HG03097 (cell line): ENCODE data around the gene DDAH2.

Experiments
- ATAC-seq: cut with Tn5 transposase; IDR thresholded peaks from one replicate; pipeline ENCODE4 v1.9.1; 2021; ENCODE audit not compliant: unreplicated experiment, low FRiP score

Gene DDAH2

GRCh38 chr6:31728767-31729514 is at the start of gene DDAH2:
DDAH2 (minus strand) TSS chr6:31729299; CDS start chr6:31729161, 138 bp downstream.
- ATAC-seq, result no peak

- ATAC-seq, result no peak
Observed at GRCh38 chr6:31778193-31778592, 49.1 kb upstream of the DDAH2 start.

DNA sequence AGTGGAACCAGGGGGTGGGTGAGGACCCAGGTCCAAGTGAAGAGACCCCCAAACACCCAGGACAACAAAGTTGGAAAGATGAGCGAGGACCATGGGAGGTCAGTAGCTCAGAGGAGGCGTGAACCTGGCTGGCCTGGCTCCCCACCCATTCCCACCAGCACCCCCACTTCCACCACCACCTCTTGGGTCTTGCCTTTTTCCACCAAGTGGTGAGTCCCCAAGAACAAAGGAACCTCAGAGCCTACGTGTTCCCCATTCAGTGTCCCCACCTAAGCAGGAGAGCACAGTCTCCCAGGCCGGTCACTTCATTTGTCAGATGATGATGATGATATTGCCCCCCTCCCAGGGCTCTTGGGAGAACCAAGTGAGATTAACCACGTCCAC is 48.6 kb upstream of the DDAH2 start:
- ATAC-seq, result no peak

GRCh38 chr6:31776989-31777666 is 48.0 kb upstream of the DDAH2 start, which contains the start of gene VWA7:
VWA7 (minus strand) TSS chr6:31777328; CDS start chr6:31776779, 549 bp downstream.
- ATAC-seq, result no peak

GRCh38 chr6:31776485-31776988 is 47.4 kb upstream of the DDAH2 start:
- ATAC-seq, result no peak

- ATAC-seq, result no peak
Observed at GRCh38 chr6:31775633-31776484, 46.8 kb upstream of the DDAH2 start.

DNA sequence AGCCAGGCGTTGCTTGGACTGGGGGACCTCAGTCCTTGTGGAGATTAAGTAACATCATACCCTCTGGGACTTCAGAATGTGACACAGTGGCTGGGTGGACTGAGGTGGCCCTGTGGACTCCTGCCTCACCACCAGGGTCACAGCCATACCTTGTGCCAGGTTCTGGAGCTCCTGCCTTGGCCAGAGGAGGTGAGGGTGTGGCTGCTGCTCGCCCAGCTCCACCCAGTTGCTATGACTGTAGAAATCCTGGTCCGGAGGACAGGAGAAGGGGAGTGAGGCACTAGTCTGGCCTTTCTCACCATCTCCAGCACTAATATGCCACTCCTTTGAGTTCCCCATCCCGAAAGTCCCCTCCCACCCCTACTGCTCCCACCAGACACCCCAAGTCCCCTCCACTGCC is 46.1 kb upstream of the DDAH2 start:
- no peak for ATAC-seq

- no peak for ATAC-seq
Observed at GRCh38 chr6:31771992-31772358, 42.9 kb upstream of the DDAH2 start.

DNA sequence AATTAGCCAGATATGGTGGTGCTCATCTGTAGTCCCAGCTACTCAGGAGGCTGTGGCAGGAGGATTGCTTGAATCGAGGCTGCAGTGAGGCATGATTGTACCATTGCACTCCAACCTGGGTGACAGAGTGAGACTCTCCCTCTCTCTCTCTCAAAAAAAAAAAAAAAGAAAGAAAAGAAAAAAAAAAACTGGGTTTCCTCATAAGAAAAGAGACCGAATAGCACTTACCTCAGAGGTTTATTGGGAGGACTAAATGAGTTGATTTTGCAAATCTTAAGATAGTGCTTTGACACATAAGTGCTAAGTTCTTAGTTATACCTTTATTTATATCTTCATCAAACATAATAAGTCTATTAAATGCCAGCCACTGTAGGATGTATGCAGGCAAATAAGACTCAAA is 41.8 kb upstream of the DDAH2 start:
- no peak for ATAC-seq

DNA sequence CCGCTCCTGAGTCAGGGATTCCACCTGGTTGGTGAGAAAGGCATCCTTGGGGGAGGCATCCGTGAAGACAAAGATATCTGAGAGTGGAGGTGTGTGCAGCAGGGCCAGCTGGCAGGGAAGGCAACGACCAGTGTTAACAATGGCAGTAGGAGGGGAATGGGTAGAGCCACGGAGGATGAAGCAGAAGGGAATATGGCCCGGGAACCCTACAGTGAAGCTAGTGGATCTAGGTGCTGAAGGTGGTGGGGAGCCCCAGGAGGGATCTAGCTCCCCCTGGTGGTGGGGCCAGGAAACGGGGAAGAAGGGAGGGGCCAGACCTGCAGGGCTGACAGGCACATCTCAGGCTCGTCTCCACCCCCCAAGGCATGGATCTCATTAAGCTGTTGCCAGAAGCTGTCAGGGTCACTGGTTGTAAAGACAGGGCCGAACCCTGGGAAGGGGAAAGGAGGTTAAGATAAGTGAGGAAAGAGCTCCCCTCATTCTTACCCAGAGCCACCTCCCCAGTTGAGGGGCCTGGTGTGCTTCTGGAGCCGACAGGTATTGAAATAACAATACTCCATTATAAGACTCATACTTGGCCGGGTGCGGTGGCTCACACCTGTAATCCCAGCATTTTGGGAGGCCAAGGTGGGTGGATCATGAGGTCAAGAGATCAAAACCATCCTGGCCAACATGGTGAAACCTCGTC is 40.7 kb upstream of the DDAH2 start:
- no peak for ATAC-seq

DNA sequence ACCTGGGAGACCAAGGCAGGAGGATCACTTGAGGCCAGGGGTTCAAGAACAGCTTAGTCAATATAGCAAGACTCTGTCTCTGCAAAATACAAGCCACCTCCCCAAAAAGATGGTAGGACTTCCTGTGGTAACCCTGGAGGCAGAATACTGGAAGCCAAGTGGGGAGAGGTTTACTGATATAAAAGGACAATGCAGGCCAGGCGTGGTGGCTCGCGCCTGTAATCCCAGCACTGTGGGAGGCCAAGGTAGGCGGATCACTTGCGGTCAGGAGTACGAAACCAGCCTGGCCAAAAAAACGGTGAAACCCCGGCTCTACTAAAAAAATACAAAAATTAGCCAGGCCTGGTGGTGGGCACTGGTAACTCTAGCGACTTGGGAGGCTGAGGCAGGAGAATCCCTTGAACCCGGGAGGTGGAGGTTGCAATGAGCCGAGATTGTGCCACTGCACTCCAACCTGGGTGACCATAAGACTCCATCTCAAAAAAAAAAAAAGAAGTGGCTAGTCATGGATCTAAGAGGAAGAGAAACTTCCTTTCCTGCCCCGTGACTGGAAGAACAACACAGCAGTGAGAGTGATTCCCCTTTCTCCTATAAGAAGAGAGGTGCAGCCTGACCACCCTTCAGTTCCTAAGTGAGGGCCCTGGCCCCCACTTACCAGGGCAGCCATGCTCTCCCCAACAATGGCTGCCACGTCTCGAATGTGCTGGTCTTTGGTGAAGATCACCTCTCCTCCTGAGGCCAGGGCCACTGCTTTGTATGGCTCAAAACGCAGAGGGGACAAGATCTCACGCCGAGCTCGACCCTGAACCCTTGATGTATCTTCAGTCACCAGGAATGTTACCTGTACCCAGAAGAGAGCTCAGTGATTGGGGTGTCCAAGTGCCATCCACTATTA is 39.5 kb upstream of the DDAH2 start:
- no peak for ATAC-seq

DNA sequence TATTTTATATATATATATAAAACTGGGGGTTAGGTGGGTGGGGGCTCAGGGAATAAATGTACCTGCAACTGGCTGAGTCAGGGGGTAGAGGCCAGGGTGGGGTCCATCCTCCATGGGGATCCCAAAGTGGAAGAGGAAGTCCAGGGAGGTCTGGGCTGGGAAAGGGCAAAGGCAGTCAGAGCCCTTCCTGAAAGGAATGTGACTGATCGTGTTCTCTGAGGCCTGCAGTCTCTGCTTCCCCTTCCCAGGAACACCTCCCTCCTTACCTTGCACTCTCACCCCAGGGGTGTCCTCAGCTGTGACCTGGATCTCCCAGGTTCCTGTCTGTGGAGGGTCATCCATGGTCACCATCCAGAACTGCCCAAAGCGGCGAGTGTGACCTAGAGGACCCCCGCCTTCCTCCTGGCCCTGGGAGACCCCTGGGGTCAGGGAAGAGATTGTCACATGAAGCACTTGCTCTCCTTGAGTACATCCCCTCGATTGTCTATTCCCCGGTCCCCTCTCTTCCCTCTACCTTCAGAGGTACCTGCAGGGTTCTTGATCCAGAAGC is 38.1 kb upstream of the DDAH2 start:
- no peak for ATAC-seq

DNA sequence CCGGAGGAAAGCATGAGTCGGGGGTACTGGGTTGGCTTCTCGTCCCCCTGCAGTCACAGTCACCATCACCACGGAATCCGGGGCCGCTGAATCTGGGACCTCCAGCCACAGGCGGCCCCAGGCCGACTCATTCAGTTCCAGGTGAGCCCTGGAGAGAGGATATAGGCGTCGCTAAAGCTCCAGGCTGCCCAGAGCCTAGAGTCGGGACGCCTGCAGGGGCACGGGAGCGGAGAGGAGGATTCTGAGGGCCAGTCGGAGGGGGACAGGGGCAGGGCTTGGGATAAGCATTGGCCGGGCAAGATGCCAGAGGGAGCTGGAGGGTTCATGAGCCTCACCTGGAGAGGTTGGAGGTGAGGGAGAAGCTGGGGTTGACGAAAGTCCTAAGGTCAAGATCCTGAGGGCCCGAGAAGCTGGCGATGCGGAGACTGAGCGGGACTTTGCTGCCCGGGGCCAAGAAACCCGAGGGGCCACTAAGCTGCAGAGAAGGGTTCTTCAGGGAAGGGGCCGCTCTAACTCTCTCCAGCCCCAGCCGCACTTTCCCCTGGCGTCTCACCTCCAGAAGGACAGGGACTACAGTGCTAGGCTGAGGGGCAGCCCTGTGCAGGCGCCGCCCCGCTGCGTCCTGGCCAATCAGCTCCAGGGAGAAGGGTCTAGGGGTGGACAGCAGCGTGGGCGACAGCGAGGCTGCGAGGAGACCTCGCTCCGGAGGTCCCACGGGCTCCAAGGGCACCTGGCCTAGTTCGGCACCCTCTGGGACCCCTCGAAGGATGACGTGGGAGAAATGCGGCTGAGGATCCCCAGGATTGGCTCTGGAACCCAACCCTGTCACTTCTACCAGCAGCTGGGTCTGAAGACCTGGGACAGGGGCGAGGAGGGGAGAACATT is 37.1 kb upstream of the DDAH2 start:
- ATAC-seq, result no peak

GRCh38 chr6:31765559-31765909 is 36.4 kb upstream of the DDAH2 start:
- no peak for ATAC-seq

DNA sequence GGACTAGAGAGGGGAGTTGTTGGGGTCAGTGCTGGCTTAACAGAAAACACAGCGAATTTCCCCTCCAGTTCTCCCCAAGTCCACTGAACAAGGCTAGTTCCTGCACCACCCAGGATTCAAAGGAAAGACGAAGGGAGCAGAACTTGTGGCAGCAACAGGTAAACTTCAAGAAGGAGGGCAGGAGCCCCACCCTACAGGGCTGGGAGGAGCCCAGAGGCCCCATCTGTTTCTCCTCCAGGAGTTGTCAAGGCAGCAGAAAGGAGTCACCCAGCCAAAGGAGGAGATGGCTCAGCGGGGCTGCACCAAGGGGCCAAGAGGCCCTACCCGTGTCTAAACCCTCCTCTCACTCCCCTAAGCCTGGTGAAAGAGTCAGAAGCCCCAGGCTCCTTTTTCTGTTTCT is 35.1 kb upstream of the DDAH2 start:
- no peak for ATAC-seq

GRCh38 chr6:31763619-31763940 is 34.5 kb upstream of the DDAH2 start:
- no peak for ATAC-seq

DNA sequence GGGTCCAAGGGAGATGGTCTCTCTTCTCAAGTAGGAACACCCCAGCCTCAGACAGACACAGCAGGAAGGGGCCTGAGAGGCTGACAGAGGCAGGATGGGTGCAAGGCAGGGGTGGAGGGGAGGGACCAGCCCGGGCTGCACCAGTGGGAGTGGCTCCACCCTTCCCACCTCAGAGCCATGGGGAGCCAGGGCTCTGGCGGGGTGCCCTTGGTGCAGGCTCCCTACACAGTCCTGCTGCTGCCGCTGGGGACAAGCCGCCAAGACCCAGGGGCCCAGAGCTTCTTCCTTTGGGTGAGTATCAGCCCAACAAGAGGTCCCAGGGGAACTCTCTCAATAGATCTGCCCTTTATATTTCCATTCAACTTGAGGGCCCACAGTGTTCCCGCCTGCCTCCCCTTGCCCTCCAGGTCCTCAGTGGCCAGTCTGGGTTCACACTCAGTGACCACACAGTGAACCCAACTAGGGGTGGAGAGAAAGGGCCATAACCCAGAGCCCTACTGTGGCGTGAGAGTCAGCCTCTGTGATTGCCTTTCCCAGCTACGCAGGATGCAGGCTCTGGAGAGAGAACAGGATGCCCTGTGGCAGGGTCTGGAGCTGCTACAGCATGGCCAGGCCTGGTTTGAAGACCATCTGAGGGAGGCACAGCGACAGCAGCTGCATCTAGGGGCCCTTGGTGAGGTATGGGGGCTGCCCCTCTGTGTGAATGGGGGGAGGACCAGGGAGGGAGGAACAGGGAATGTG is 33.9 kb upstream of the DDAH2 start:
- no peak for ATAC-seq

DNA sequence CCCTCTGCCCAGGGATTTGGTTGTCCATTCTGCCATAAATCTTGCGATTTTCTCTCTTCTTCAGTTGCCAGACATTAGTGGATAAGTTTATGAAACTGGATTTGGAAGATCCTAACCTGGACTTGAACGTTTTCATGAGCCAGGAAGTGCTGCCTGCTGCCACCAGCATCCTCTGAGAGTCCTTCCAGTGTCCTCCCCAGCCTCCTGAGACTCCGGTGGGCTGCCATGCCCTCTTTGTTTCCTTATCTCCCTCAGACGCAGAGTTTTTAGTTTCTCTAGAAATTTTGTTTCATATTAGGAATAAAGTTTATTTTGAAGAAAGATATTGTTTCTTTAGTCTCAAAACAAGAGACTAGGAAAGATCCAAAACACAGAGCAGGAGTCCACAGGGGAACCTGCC is 33.3 kb upstream of the DDAH2 start, which contains the start of gene SAPCD1:
Gene SAPCD1 (plus strand): TSS at position 301 of the 400 bp plus-strand sequence. CDS start 399 bp downstream, outside the sequence.
- no peak for ATAC-seq
